NCI-H2107 (cell line): Measurements from ENCODE around the gene SPATA33.
"Not testable (repeated sequence)": the region's sequence is repeated elsewhere in the genome, so short reads cannot be mapped to it uniquely, and the experiment has no call there.

Experiments
- DNase-seq: peaks from one replicate; lab custom pipeline; 2025; lab: John Stamatoyannopoulos, UW

The SPATA33 gene

DNA sequence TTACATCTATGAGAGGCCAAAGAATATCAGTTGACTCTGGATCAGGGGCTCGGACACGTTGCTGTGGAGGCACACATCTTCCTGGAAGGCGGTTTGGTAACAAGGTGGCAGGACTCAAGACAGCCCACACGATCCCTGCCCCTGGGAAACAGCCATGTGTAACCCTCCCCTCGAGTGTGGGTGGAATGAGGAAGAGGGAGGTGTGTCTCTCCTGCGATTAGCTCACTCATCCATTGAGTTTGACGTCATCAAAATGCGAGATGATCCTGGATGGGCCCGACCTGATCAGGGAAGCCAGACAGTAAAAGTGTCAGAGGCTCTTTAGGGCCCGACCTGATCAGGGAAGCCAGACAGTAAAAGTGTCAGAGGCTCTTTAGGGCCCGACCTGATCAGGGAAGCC lies 6.6 kb downstream of the SPATA33 start:
- DNase-seq, result not testable (repeated sequence)

DNA sequence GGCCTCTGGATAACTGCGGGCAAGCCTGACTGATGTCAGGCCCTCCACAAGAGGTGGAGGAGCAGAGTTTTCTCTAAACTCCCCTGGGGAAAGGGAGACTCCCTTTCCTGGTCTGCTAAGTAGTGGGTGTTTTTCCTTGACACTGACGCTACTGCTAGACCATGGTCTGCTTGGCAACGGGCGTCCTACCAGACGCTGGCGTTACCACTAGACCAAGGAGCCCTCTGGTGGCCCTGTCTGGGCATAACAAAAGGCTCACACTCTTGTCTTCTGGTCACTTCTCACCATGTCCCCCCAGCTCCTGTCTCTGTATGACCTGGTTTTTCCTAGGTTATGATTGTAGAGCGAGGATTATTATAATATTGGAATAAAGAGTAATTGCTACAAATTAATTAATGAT lies 9.4 kb downstream of the SPATA33 start:
- DNase-seq, result not testable (repeated sequence)

DNA sequence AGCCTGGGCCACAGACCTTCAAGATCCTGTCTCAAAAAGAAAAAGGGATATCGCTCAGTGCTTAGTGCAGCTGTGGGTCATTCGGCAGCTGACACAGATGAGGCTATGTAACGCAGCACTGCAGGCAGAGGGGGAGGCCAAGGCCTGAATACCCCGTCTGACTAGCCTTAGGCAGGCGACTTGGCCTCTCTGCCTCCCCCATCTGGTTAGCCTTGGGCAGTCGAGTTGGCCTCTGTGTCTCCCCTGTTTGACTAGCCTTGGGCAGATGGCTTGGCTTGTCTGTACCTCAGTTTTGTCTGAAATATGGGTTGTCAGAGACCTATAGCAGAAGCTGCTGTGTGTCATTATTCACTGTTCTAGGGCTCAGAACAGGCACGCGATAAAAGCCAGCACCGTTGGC lies 10.0 kb downstream of the SPATA33 start:
- no peak for DNase-seq

DNA sequence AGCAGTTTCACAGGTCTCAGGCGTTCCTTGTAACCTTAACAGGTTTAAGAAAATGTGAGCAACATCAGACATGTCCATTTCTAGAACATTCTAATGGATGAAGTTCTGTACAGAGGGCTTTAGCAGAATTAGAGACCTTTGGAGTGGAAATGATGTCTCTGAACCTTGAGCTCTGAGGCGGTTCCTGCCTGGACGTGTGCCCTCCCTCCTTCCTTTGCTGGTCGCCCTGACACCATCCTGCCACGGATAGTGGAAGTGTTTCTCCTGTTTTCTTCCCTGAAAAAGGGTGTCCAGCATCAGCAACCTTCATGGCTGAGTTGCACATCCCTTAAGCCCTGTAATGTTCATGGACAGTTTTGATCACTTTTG lies 11.1 kb downstream of the SPATA33 start:
- no peak for DNase-seq

DNA sequence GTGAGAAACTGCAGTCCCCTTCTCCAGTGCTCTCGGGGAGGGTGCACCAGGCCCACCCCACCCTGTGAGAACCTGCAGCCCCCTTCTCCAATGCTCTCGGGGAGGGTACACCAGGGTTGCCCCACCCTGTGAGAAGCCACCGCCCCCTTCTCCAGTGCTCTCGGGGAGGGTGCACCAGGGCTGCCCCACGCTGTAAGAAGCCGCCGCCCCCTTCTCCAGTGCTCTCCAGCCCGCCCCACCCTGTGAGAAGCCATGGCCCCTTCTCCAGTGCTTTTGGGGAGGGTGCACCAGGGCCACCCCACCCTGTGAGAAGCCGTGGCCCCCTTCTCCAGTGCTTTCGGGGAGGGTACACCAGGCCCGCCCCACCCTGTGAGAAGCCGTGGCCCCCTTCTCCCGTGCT lies 12.1 kb downstream of the SPATA33 start:
- no peak for DNase-seq

DNA sequence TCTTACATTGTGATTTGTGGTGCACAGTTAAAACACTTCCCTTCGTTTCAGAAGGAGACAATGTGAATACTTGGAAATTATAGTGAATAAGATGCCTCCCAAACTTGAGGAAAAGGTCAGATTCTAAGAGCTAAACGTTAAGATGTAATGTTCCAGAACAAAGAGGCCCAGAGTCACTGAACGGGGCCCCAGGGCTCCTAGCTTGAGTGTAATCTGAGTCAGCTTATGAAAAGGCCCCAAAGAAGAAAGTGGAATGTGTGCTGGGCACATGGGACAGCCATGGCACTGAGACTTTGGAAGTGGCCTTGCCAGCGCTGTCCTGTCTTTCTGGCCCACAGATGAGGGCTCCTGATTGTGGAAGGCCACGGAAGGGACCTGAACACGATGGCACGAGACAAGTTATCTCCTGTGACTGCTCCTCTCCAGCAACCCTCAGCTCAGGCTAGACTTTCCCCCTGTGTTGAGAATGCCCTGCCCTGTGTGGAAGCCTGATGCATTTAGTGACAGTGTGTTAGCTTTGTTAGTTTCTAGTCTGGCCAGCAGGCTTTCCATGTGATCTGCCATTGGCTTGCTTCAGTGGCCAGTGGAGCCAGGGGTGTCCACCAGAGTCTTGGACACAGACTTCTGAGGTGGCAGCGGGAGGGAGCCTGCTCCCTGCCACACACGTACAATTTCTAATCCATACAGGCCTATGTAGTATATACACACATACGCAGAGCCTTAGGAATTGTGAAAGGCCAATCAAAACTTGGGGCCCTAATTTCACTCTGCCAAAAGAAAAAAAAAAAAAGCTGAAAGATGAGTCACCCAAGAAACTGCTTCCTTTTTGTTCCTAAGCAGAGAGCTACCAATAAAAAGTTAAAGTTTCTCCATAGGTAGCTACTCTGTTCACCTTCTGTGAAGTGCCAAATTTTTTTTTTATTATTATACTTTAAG lies 13.1 kb downstream of the SPATA33 start:
- DNase-seq, result no peak

DNA sequence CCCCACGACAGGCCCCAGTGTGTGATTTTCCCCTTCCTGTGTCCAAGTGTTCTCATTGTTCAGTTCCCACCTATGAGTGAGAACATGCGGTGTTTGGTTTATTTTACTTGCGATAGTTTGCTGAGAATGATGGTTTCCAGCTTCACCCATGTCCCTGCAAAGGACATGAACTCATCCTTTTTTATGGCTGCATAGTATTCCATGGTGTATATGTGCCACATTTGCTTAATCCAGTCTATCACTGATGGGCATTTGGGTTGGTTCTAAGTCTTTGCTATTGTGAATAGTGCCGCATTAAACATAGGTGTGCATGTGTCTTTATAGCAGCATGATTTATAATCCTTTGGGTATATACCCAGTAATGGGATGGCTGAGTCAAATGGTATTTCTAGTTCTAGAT lies 13.9 kb downstream of the SPATA33 start:
- DNase-seq, result not testable (repeated sequence)

DNA sequence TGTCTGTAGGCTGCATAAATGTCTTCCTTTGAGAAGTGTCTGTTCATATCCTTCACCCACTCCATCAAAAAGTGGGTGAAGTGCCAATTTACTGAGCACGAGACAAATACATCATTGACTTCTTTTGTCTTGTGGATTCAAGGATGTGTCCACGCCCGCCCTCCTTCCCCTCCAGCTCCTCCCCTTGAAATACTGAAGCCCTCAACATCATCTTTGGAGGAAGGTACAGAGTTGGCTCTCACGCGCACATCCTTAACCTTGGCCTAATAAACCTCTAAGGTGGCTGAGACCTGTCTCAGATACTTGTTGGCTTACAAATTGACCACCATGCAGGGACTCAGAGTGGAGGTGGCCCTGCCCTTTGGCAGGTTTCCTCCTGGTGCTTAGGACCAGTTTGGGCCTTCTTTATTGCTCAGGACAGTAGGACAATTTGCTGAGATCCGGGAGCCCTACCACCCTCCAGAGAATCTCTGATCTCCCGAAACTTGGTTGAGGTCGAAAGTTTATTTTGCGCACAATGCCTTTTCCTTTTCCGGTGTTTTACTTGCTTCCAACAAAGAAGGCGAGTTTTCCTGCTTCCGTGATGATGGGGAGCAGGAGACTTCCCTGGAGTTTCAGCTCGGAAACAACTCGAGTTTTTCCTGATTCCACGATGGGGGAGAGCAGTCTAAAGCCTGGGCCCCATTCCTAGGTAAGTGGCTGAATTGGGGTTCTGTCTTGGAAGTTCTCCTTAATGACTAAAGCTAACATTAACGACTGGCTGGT lies 14.7 kb downstream of the SPATA33 start:
- DNase-seq, result no peak

DNA sequence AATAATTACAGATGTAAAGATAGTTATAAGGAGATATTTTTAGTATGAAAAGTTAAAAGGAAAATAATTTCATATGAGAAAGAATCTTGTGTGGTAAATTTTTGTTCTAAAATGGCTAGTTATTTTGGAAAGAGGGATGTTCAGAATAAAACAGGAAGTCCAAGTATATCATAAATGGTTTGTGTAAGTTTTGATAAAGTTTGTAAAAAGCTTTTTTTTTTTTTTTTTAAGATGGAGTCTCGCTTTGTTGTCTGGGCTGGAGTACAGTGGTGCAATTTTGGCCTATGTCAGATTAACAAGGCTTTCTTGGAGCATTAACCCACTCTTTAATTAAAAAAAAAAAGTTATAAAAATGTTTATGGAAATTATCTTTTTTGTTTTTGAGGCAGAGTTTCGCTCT lies 20.6 kb downstream of the SPATA33 start:
- no peak for DNase-seq

DNA sequence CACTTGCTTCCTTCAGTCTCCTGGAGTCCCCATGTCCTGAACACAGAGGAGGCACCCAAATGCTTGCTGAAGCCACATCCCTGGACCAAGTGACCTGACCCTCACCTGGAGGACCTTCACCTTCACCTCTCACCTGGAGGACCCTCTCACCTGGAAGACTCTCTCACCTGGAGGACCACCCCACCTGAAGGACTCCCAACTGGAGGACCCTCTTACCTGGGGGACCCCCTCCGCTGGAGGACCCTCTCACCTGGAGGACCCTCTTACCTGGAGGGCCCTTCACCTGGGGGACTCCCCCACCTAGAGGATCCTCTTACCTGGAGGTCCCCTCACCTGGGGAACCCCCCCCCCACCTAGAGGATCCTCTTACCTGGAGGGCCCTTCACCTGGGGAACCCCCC lies 28.3 kb downstream of the SPATA33 start:
- no peak for DNase-seq

DNA sequence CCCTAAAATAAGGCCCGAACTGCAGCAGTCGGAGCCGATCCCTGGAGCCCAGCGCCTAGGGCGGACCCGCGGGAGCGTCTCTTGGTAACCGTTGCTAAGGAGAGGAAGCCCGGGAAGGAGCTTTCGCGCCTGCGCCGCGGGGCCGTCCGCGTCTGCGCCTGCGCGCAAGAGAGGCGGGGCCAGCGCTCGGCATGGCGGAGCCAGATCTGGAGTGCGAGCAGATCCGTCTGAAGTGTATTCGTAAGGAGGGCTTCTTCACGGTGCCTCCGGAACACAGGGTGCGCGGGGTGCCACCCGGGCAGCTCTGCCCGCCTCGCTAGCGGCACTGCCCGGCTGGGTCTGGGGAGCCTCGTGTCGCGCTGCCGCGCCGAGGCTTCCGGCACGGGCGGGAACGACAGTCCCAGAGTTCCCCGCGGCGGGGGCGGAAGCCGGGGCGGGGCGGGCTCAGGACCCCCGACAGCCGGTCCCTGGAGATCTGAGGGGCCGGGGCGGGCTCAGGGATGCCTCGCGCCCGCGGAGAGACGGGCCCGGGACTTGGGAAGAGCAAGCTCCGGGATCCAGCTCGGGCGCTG lies 29.0 kb downstream of the SPATA33 start, which contains the start of gene CDK10:
CDK10 (plus strand) TSS at position 170 of the 572 bp plus-strand sequence; CDS start at position 192, 22 bp downstream.
- DNase-seq, result peak; percentile 88

DNA sequence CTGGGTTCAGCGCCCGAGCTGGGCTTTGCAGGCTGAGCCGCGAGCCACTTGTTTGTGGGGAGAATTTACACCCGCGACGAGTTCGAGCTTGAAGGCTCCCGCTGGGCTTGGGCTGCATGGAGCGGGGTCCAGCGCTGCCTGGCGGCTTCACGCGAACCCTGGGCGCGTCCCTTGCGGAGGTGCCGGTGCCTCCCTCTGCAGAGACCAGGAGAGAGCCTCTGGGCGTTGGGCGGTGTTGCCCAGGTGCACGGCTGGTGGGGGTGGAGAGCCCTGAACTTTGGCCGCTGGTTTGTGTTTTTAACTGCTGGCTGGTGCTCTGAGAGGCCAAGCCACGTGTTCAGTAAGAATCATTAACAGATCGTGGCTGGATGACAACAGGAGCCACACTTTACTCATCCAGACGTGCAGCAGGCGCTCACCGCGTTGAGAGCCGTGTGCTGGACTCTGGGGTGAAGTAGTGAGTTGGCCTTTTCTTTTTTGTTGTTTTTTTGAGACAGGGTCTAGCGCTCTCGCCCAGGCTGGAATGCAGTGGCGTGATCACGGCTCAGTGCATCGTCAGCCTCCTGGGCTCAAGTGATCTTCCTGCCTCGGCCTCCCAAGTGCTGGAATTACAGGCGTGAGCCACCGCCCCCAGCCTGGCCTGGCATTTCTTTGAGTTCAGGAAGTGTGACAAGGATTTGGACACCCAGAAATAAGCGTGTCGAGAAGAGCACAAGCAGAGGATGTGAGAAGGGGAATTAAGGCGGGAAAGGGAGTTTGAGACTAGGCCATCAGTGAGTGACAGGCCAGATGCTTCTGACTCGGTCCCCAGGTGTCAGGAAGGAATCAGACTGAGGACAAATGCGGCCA lies 29.7 kb downstream of the SPATA33 start:
- DNase-seq, result no peak

DNA sequence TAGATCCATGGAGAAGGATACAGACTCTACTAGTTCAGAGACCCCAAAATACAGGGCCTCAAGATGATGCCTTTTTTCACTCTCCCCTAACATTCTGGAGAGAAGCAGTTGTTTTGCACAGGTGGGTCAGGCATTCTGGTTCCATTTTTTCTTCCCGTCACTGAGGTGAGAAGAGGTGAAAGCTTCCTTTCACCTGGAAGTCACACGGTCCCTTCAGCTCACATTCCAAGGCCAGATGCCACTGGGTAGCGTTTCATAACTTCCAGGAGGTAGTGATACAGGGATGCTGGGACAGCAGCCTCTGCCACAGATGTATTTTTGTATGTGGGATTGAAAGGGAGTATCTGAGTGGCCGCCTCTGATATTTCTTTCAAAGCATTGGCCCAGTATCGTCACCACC lies 30.8 kb downstream of the SPATA33 start:
- DNase-seq, result no peak

DNA sequence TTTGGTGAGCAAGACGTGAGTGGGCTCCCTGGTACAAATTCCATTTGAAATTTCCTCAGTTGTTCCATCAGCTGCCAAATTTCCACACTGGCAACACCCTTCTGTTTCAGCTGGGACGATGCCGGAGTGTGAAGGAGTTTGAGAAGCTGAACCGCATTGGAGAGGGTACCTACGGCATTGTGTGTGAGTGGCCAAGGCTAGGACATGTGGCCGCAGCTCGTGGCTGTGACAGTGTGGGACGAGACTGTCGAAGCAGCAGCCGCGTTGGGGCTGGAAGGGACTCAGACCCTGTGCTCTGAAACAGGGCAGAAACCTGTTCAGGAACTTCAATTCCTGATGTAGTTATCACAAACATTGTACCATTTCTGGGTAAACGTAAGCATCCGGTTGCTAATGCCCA lies 31.5 kb downstream of the SPATA33 start:
- no peak for DNase-seq

DNA sequence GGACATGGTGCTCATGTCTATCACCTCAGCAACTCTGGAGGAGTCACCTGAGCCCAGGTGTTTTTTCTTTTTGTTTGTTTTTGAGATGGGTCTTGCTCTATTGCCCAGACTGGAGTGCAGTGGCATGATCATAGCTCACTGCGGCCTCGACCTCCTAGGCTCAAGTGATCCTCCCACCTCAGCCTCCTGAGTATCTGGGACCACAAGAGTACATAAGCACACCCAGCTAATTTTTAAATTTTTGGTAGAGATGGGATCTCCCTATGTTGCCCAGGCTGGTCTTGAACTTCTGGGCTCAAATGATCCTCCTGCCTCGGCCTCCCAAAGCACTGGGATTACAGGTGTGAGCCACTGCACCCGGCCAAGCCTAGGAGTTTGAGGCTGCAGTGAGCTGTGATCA lies 32.0 kb downstream of the SPATA33 start:
- not testable (repeated sequence) for DNase-seq

DNA sequence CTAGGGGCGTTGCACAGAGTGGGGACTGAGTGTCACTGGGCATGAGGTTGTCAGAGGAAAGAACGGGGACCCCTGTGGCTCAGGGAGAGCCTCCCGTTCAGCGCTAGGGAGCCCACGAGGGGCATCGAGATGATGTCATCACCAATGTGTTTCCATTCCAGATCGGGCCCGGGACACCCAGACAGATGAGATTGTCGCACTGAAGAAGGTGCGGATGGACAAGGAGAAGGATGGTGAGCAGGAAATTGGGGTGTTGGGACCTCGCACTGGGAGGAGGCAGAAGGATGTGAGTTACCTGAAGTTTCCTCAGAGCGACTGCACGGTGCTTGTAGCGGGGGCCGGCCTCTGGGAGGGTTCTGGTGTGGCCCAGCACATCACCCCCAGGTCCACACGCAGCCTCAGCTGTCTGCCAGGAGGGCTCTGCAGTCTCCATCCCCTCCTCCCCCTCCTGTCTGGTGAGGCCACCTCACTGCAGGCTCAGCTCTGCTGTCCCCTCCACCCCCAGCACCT lies 32.8 kb downstream of the SPATA33 start:
- no peak for DNase-seq

DNA sequence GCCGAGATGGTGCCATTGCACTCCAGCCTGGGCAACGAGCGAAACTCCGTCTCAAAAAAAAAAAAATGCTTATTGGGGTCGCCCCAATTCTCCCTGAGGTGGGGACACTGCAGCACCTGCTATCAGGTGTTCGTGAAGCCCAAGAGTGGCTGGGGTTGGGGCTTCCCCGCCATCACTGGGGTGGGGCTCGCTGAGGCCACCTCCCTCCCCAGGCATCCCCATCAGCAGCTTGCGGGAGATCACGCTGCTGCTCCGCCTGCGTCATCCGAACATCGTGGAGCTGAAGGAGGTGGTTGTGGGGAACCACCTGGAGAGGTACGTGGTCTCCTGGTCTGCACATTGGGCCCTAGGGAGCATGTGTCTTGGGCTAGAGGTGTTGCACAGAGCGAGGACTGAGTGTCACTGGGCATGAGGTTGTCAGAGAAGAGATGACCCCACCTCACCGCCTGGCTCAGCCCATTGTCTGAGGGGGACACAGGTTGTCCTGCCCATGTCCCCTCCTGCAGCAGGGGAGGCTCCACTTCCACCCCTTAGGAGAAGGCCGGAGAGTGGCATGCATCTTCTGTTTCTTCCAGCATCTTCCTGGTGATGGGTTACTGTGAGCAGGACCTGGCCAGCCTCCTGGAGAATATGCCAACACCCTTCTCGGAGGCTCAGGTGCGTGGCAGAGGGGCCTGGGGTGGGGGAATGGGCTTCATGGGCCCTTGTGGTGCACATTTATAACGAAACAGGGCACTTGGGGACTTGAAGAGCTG lies 33.8 kb downstream of the SPATA33 start:
- DNase-seq, result no peak

DNA sequence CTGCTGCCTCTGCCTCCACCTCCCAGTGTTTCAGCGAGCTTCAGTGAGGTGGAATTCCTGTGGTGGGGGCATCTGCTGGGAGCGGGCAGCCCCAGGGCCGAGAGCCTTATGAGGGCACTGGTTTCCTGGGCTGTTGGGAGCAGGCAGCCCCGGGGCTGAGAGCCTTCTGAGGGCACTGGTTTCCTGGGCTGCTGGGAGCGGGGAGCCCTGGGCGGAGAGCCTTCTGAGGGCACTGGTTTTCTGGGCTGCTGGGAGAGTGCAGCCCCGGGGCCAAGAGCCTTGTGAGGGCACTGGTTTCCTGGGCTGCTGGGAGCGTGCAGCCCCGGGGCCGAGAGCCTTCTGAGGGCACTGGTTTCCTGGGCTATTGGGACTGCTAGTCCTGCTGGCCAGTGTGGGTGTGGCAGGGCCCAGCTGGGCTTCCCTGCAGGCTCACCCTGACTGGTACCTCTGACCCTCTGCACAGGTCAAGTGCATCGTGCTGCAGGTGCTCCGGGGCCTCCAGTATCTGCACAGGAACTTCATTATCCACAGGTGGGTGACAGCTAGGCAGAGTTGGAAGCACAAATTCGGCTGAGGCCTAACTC lies 34.4 kb downstream of the SPATA33 start:
- DNase-seq, result no peak

DNA sequence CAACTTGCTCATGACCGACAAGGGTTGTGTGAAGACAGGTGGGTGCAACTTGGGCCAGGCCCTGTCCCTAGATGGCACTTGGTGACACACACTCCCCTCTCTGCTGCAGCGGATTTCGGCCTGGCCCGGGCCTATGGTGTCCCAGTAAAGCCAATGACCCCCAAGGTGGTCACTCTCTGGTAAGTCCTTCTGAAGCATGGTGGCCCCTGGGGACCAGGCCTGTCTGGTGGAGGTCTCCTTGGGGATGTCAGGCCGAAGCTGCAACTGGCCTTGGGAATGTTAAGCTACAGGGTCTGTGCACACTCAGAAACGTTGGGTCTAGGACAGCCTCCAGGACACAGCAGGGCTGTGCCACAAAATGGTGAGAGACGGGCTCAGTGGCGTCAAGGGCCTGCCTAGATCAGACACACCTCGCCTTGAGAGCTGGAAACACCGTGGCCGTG lies 35.7 kb downstream of the SPATA33 start:
- DNase-seq, result no peak
